Measurements from ENCODE around the gene NKX1-1. TPM values are rescaled to one million over a fixed set of nuclear protein-coding genes. Genes with fewer than 3 reads are reported as not detected.

The NKX1-1 gene
- total RNA-seq, 1 donor from 2014 or later = not detected

DNA sequence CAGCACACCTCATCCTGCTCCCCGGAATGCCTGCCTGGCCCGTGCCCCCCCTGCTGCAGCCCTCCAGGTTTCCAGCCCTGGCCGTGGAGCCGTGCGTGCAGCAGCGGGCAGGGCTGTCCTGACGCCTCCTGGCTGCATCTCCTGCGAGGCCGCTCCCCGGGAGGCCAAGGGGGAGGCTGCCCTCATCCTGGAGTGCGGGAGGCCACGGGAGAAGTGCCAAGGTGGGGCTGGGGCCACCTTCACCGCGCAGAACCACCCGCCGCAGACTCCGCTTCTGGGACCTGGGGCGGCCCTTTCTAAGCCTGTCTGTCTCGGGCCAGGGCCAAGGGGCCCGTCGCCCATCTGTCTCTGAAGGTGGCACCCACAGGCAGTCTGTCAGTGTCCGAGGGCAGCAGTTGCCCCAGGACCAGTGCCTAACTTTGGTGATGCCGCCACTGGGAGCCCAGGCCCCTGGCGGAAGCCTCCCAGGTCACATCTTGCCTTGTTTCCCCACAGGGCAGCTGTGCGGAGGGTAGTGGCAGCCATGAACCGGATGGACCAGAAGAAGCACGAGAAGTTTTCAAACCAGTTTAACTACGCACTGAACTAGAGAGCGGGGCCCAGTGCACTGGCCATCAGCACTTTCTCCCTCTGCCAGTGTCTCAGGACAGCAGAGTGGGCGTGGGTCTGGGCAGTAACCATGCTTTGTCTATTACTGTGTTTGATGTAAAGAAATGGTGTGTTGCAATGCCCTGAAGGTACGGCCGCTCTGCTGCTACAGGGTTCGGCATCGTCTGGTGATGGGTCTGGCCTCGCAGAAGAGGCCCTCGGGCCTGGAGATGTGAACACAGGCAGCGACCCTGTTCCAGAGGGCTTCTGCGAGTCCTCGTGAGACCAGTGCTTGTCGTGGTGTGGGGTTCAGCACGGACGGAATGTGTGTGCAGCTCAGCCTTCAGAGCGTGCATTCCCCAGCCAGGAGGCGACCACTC lies 20.6 kb downstream of the NKX1-1 start:
- no peak for DNase-seq (ENCODE audit: low spot score)

DNA sequence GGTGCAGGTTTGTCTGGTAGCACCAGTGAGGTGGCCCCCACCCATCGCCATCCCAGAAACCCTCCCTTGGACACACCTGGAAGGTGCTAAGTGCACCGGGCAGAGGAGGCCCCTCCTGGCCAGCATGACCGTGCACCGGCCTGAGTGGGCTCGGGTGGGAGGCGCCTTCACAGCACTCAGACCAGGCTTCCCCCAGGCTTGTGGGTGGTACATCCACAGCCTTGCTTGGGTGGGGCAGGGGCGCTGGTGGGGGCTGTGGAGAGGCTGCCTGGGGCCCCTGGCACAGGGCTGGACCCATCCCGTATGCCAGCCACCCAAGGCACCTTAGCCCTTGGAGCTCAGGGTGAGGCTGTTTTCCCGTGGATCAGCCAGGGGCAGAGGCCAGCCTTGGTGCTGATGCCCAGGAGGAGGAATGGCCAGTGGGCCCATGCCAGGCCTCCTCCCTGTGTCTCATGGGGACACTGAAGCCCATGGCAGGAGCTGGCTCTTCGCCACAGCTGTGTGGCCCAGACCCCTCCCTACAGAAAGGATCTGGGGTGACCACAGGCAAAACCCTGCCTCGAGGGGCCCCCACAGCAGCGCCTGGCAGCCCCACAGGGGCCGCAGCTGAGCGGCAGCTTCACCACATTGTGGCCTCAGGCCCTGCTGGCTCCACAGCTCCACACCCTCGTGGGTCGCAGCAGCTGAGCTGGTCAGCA lies 21.4 kb downstream of the NKX1-1 start:
- no peak for DNase-seq (ENCODE audit: low spot score)

DNA sequence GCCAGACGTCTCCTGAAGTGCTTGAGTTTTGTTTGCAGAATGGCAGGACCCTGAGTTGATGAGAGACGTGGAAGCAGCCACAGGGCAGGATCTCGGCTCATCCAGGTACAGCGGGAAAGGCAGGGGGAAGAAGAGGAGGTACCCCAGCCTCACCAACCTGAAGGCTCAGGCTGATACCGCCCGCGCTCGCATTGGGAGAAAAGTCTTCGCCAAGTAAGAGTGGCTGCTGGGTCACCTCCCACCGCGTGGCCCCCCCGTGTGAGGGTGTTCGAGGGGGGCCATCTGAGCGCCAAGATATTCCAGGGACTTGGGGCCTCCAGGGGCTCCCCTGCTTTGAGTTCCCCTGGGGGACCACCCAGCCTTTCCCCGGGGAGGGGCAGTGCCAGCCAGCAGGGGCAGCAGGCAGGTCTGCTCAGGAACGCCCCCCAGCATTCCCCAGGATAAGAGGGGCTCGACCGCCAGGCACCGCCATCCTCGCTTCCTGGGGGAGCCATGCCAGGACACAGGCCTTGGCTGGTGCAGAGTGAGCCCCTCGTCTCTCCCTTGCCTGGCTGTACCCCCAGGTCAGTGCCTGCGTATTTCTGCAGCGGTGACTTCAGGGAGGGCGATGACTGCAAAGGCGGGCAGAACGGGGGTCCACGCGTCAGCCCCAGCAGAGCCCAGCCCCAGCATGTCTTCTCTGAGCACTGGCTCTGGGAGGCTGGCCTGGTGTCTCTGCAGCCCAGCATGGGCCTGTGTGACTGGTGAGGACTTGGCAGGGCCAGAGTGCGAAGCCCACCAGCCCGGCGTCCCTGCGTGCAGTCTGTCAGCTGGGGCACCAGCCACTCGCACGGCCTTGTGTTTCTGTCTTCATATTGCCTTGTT lies 22.3 kb downstream of the NKX1-1 start:
- no peak for DNase-seq (ENCODE audit: low spot score)

DNA sequence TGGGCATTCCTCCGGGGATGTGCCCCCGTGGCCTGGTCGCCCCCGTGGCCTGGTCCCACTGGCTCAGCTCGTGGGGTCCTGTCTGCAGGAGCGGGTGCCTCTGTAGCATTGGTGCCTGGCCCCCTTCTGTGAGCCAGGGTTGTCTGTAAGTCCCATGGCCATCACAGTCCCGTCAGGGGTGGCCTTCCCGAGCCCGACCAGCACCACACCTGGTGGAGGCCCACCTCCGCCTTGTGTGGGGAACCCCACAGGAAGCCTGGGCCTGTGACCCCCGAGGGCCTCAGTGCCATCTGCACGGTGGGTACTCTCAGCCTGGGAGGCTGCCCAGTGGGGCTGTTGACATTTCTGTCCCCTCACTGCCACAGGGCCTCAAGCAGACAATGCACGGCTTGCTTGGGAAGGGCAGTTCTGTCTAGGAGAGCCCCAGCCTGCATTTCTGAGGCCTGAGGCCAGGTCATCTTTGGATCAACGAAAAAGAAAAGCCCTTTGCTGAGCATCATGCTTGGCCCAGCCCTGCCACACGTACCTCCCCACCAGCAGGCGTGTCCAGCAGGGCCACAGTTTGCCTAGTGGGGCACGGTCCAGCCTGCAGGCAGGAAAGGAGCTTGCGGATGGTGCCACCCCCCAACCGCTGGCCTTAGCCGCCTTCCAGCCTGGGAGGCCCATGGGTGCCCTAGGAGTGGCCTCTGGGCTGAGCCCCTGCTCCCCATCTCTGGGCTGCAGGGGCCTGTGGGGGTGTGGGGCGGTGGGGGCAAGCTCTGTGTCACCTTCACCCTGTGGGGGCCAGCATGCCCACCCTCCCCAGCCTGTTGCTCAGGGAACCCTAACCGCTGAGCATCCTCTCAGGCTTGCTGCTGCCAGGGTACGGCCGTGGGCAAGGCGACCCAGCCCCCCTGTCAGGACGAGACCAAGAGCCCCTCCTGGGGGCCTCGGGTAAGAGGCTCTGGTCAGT lies 23.2 kb downstream of the NKX1-1 start:
- no peak for DNase-seq (ENCODE audit: low spot score)

DNA sequence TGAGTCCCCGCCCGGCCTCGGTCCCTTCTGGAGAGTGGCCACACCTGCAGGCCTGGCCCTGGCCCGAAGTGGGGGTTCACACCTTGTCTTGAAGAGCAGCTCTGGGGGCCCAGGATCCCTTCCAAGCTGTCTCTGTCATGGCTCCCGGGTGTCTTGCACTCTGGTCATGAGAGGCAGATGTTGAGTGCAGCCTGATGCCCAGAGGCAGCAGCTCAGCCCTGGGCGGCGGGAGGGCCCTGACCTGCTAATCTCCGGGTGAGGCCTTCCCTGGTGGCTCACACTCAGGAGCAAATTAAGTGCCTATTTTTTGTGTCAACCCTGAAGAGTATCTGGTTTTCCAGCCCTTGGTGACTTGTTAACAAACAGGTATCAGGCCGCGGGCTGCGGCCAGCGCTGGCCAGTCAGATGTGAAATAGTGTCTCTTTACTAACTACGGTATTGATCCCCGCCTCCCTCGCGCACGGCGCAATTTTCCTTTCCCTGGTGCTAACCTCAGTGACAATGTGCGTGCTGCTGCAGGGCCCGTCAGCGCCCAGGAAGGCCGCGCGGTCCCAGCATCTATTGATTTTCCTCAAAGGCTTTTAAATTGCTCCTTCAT lies 24.2 kb downstream of the NKX1-1 start:
- DNase-seq (ENCODE audit: low spot score) = no peak

DNA sequence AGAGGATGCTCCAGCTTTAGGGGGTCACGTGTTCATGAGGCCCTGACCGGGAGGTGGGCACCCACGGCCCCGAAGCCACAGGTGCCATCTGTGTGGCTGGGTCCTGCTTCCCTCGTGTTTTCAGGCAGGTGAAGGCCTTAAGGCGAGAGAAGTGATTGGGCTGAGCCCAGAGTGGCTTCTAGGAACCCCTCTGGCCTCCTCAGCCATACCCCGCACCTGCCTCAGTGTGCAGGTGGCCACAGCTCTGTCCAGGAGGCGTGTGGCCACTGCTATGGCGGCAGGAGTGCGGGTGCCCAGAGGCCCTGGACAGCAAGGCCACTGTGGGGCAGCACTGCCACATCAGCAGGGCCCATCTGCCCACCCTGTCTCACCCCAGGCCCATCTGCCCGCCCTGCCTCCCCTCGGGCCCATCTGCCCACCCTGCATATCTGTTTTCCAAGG lies 25.0 kb downstream of the NKX1-1 start:
- no peak for DNase-seq (ENCODE audit: low spot score)

DNA sequence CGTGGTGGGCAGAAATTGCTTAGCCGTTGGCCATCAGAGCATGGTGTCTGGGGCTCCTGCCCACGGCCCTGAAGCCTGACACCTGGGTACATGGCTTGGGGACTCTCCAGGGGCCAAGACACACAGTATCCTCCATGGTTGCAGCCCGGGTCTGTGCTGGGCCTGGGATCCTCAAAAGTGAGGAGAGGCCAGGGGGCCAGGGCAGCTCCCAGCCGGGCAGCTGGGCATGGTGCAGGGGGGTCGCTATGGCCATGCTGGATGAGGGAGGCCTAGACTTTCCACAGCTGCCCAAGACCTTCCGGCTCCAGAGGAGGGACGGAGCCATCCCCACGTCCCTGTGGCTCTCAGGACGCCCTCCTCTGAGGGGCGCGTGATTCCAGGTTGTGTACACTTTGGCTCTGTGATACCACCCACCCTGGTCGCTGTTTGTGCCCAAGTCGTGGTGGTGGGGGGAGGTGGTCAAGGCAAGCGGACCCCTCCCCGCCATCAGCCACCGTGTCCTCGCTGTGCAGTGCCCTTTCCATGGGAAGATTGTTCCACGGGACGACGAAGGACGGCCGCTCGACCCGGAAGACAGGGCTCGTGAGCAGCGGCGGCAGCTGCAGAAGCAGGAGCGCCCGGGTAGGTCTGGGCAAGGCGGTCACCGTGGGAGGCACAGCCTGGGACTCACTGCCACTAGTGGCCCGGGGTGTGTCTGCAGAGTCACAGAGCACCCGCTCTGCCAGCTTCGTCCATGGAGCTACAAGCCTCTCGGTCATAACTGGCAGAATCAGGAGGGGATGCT lies 25.7 kb downstream of the NKX1-1 start:
- DNase-seq (ENCODE audit: low spot score) = no peak

DNA sequence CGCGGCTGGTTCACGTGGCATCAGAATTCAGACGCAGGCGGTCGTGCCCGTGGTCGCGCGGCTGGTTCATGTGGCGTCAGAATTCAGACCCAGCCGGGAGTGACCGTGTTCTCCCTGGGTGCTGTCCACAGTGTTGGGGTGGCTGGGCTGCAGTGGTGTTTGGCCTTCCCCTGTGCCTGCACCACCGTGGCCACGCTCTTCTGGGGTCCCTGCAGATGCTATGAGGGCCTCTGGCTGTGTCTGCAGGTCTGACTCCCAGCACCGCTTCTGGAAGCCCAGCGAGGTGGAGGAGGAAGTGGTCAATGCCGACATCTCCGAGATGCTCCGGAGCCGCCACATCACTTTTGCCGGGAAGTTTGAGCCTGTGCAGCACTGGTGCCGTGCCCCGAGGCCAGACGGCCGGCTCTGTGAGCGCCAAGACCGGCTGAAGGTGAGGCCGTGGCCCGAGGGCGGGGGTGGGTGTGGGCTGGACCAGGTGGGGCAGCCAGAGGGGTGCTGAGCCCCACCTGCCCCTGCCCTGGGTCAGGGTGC lies 26.4 kb downstream of the NKX1-1 start:
- no peak for DNase-seq (ENCODE audit: low spot score)

DNA sequence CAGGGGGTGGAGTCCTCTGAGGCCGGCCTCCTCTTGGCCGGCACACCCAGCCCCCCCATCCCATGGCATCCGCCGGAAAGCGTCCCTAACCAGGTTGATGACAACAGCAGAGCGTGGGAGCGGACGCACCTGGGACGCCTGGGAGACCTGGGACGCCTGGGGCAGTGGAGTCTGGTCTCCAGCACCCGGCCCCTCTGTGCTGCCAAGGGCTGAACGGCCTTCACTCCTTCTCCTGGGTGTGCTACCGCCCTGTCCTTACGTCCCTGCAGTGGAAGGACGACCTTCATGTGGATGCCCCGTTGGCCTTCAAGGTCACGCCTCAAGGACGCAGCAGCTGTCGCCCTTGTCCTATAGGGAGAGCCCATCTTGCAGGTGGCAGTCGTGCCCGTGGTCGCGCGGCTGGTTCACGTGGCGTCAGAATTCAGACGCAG lies 26.9 kb downstream of the NKX1-1 start:
- DNase-seq (ENCODE audit: low spot score) = no peak

DNA sequence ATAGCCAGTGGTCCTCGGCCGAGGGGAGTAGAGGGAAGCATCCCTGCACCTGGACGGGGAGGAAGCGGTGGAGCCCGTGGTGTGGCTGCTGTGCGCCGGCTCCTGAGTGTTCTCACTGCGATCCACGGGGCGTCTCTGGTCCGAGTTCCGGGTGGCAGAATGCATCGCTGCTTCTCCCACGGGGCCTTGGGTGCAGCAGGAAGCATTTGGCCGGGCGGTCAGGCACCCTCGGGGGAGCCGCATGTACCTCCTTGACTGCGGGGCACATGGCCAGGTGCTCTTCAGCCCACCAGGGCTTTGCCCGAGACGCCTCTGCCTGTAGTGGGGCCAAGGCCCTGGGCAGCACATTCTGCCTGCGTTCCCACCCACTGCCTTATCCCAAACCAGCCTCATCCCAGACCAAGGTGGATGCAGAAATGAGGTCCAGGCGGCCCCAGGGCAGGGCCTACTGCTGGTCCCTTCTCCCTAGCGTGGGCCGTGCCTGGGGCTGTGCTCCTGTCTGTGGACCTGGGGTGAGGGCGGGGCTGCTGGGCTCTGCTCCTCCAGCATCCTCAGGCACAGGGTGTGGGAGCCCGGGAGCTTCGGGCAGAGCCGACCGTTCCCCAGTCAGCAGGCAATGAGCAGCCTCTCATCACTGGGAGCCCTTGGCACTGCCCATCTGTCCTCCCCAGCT lies 27.5 kb downstream of the NKX1-1 start:
- no peak for DNase-seq (ENCODE audit: low spot score)

DNA sequence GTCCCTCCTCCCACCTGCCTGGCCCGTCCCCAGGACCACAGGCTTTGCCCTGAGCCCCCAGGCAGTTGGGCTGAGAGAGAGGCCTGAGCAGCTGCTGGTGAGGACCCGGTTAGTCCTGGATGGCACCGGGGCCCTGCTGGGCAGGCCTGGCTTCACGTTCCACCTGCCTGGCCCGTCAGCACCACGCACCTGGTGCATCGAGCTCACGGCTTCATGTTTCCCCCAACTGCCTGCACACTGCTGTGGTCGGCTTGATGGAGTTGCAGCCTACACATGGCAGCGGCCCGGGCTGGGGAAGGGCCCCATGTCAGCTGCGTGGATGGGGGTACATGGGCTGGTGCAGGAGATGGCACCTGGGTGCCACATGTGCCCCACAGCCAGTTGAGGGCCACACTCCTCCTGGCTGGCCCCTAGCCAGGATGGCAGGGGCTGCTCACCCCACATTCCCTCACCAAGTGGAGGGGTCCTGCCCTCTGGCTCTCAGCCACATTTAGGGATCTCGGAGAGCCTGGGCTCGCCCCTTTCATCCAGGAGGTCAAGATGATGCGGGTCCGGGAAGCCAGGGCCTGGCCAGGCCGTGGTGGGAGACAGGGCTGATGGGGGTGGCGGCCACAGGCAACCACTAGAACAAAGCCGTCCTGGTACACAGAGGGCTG lies 28.5 kb downstream of the NKX1-1 start:
- no peak for DNase-seq (ENCODE audit: low spot score)

DNA sequence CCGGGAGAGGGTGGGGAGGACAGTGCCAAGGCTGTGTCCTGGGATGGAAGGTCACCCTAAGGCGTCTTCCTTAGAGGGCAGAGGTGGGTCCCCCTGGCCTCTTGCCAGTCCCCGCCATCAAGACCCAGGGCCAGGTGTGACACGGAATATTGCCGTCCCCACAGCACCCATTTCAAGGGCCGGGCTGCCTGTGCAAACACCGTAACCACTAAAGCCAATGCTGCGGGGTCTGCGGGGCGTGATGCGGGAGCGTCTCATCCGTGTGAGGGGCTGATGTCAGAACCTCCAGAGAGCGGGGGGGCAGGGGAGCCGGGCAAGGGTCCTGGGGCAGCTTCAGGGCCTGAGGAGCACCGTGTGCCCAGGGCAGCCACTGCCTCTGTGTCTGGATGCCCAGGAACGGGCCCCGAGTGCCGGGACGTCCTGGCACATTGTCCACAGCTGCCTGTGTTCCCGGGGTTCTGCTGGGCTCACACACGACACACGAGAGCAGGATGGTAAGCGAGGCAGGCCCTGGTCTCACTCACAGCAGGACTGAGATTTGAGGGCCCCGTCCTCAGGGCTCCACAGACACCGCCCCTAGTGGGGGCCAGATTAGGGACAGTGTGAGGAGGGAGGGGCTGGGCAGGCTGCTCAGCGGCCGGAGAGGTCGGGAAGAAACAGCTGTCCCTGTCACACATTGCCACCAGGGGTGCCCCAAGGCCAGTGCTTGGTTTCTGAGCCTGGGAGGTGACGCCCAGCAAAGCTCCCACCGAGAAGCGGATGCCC lies 29.2 kb downstream of the NKX1-1 start:
- DNase-seq (ENCODE audit: low spot score) = no peak

DNA sequence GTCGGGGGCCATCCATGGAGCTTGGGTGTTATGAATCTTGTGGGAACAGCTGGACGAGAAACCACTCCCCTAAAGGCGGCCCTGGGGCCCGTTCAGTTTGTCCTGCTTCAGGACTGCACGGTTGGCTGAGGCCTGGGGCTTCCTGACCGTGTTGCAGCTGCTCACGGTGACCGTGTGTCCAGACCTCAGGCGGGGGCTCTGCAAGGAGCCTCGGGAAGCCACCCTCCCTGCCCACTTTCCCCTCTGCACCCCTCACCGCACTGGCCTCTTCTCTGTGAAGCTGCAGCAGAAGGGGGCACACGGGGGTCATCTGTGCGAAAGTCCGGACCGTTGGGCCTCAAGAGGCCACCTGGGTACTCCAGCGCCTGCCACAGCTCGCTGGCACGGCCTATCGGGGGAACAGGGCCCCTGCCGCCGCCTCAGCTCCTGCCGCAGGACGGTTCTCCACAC lies 29.8 kb downstream of the NKX1-1 start:
- no peak for DNase-seq (ENCODE audit: low spot score)

DNA sequence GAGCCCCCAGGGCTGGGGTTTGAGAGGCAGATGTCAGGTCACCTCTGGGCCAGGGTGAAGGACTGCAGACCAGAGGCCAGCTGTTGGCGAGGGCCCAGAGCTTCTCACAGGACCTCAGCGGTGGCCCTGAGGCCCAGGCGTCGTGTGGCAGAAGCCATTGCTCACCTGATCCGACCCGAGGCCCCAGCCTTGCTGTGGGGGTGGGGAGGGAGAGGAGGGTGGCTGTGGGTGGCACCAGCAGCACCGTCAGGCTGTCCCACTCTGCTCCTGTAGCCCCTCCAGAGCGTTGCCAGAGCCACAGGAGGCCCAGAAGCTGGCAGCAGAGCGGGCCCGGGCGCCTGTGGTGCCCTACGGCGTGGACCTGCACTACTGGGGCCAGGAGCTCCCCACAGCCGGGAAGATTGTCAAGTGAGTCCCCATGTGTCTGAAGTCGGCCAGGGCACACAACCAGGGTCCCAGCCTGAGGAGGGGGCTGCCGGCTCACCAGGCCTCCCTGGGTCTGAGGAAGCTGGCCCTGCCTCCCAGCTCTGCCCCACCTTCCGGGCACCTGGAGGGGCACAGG lies 30.4 kb downstream of the NKX1-1 start:
- DNase-seq (ENCODE audit: low spot score) = no peak

DNA sequence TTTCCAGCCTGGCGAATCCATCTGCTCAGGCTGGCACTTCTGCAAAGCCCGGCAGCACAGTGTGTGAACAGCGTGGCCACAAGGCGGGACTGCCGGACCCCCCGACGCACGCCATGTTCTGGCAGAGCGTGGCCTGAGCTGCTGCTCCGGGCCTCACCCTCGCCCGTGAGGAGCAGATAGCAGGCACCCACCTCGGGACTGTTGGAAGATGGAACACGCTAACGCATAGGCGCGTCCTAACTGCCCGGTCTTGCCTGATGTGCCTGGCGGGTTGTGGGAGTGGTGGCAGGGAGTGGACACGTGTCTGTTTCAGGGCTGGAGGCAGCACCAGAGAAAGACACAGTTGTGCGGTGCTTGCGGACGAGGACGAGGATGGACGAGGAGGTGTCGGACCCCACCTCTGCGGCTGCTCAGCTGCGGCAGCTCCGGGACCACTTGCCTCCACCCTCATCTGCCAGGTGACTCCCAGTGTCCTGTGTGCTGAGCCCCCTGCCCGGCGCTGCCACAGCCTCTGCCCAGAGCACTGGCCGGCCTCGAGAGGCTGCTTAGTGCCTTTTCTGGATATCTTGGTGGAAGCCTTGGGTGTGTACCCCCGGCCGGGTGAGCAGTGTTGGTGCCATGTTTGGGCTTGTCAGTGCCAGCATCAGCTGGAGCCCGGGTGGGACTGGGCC lies 31.1 kb downstream of the NKX1-1 start:
- no peak for DNase-seq (ENCODE audit: low spot score)

DNA sequence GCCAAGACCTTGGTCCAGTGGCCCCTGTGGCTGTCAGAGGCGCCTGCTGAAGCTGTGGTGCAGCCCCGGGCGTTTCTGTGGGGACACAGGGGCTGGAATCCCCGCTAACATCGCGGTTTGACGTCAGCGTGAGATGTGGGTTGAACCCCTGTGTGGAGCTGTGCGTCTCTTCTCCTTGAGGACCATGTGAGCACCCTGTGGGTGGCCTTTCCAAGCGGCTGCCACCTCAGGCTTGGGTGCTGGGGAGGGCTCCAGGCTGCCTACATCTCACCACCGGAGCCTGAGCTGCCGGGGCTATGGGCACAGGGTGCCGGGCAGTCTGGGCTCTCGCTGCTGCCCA lies 31.6 kb downstream of the NKX1-1 start:
- DNase-seq (ENCODE audit: low spot score) = no peak
